Suprapubic skin (tissue), 4 donors: ENCODE data around the gene ATXN7. TPM values are rescaled to one million over a fixed set of nuclear protein-coding genes. Genes with fewer than 3 reads are reported as not detected.

Experiments
- DNase-seq, 2 donors: peaks; one replicate each; pipeline ENCODE4 v3.0.0-alpha.2; 2019; ENCODE audit warnings: low spot score in 2 of 2
- H3K27ac ChIP-seq: fragments of 200-600 bp; sonication (generic); one replicate; pipeline ENCODE4 v1.5.1; 2019
- H3K27me3 ChIP-seq: fragments of 200-600 bp; sonication (generic); one replicate; pipeline ENCODE4 v1.5.1; 2019
- H3K36me3 ChIP-seq: fragments of 200-600 bp; sonication (generic); one replicate; pipeline ENCODE4 v1.5.1; 2019
- H3K4me1 ChIP-seq: fragments of 200-600 bp; sonication (generic); one replicate; pipeline ENCODE4 v1.5.1; 2019
- H3K4me3 ChIP-seq: fragments of 200-600 bp; sonication (generic); one replicate; pipeline ENCODE4 v1.5.1; 2019; ENCODE audit warnings: mild to moderate bottlenecking
- H3K9me3 ChIP-seq: fragments of 200-600 bp; sonication (generic); one replicate; pipeline ENCODE4 v1.5.1; 2019
- EP300 ChIP-seq: sonication (generic); formaldehyde crosslinking; IDR thresholded peaks from one replicate; pipeline ENCODE4 v1.6.1; 2017; ENCODE audit warnings: antibody characterized with exemption
- POLR2A ChIP-seq, 2 donors: fragments of 450-650 bp; IDR thresholded peaks; one replicate each; pipeline ENCODE4 v1.6.1; 2017; ENCODE audit warnings: antibody characterized with exemption in 2 of 2, mild to moderate bottlenecking in 2 of 2, moderate library complexity in 2 of 2
- POLR2AphosphoS5 ChIP-seq, 3 donors: sonication (generic); formaldehyde crosslinking; IDR thresholded peaks; one replicate each; pipeline ENCODE4 v1.6.1; 2017; ENCODE audit warnings: antibody characterized with exemption in 3 of 3
- WGBS: methylation state at CpG from one replicate; pipeline ENCODE4 v1.1.5; 2018; 5-methylcytosine and 5-hydroxymethylcytosine counted together
- total RNA-seq, 4 donors: library from RNA; depleted of rRNA; stranded (reverse); fragments of >200 nt; gene quantifications; one replicate each; pipeline ENCODE4 v1.1.0, GENCODE V29; 2016
- TF ChIP-seq, protein P1 (sequence below), 2 donors: fragments of 200-600 bp in 1 of 2; fragments of 450-650 bp in 1 of 2; sonication (generic) in 1 of 2; IDR thresholded peaks; one replicate each; pipeline ENCODE4 v1.5.1; 2016 to 2019; ENCODE audit warnings: antibody characterized with exemption in 2 of 2, mild to moderate bottlenecking in 1 of 2, moderate library complexity in 1 of 2

Gene ATXN7
- total RNA-seq, 4 donors from 2014 or later: 22.9 to 101 (median 44.2) TPM

DNA sequence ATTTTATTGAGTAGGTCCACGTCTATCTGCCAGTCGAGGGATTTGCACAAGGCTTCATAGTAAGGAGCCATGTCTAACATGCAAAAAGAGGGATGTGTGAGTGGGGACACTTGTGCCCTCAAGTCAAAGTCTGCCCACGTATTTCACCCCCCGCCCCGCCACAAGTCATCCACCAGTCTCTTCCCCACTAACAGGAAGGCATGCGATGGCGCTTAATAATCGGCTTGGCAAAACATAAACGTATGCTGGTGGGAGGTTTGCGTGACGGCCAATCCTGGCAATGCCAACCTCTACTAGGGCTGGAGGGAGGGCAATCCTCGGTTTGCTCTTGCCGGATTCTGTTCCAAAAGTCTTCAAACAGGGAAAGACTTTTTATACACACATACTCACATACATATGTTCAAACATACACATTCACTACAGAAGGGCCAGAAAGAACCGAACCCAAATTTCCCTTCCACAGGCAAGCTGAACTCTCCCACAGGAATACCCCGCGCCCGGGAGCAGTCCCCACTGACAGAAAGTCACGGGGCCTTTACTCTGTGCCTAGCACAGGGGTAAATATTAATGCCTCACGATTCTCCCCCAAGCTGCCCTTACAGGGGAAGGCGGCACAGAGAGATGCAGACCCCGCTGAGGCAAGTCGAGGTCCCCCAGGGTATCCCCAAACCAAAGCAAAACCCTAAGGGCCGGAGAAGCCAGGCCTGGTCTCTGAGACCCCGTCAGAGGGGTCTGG, 159.0 kb downstream of the ATXN7 start:
- DNase-seq: no peak
- TF ChIP-seq POLR2AphosphoS5 (IDR thresholded peaks at IDR 0.05) (no peak), EP300 (no peak), POLR2A (IDR thresholded peaks at IDR 0.05) (no peak)
- TF ChIP-seq, protein P1, sequence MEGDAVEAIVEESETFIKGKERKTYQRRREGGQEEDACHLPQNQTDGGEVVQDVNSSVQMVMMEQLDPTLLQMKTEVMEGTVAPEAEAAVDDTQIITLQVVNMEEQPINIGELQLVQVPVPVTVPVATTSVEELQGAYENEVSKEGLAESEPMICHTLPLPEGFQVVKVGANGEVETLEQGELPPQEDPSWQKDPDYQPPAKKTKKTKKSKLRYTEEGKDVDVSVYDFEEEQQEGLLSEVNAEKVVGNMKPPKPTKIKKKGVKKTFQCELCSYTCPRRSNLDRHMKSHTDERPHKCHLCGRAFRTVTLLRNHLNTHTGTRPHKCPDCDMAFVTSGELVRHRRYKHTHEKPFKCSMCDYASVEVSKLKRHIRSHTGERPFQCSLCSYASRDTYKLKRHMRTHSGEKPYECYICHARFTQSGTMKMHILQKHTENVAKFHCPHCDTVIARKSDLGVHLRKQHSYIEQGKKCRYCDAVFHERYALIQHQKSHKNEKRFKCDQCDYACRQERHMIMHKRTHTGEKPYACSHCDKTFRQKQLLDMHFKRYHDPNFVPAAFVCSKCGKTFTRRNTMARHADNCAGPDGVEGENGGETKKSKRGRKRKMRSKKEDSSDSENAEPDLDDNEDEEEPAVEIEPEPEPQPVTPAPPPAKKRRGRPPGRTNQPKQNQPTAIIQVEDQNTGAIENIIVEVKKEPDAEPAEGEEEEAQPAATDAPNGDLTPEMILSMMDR (IDR thresholded peaks at IDR 0.05): no peak
- H3K9me3 ChIP-seq: no peaks in the 10 kb centered on the region
- 11% methylated on average over 21 of the region's 24 CpGs for WGBS
- peaks cover 4% of the 10 kb centered on the region for H3K27me3 ChIP-seq
- peak overlapping the region; percentile 85 for H3K27ac ChIP-seq
- peaks cover 29% of the 10 kb centered on the region for H3K4me1 ChIP-seq
- H3K36me3 ChIP-seq: peaks cover 23% of the 10 kb centered on the region
- peak overlapping the region; percentile 83 for H3K4me3 ChIP-seq

DNA sequence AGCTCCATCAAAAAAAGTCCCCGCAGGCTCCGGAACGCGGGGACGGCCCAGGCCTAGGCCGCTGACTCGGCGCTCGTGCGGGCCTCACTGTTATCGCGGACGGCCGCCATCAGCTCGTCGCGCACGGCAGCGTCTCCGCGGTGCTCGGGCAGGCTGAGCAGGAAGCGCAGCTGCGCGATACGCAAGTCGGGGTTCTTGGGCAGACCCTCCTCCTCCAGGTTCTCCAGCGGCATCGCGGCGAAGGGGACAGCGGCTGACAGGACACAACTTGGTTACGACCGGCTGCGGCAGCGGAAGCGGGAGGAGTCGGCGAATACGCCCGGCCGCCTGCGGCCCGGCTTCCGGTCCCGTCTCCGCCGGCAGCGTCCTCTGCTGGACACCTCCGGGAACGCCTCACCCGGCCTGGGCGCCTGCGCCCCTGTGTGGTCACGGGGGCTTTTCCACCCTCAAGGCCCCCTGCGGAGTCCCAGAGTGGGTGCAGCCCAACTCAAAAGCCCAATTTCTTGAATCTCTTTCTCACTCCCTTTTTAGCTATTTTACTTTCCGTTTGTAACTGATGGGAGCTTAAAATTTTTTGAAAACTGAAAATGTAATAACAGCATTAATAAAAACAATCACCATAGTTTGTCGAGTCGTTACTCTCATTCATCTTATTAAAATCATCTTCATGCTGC, 159.7 kb downstream of the ATXN7 start, which contains the start of gene PSMD6:
Gene PSMD6 (minus strand): TSS at position 308 of the 674 bp plus-strand sequence. CDS start 75 bp downstream, at position 233.
- Histone ChIP-seq H3K4me1 (peaks cover 29% of the 10 kb centered on the region), H3K9me3 (no peaks in the 10 kb centered on the region), H3K36me3 (peaks cover 17% of the 10 kb centered on the region), H3K4me3 (peak within 1 kb of the TSS; percentile 83), H3K27ac (peak within 1 kb of the TSS; percentile 85), H3K27me3 (peaks cover 4% of the 10 kb centered on the region)
- 5% methylated on average over 18 of the region's 59 CpGs for WGBS
- peak in 2 of 3 donors; percentile 54 to 77 for TF ChIP-seq POLR2AphosphoS5 (IDR thresholded peaks at IDR 0.05)
- TF ChIP-seq POLR2A (IDR thresholded peaks at IDR 0.05): peak in 1 of 2 donors; percentile 50
- TF ChIP-seq EP300: no peak
- TF ChIP-seq, protein P1 (IDR thresholded peaks at IDR 0.05): peak; percentile 98 to 99
- peak; percentile 92 to 93 for DNase-seq

DNA sequence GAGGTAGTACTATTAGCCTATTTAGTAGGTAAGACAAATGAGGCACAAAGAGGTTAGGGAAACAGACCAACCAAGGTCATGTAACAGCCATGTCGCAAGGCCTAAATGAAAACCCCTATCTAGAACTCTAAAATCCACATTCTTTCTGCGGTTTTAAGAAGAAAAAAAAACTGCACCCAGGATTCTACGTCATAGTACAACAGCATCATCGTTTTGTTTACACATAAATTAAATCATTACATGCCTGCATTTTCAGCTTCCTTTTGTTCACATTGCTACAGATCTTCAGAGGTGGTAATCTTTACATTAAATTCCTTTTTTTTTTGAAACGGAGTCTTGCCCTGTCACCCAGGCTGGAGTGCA, 160.2 kb downstream of the ATXN7 start:
- H3K9me3 ChIP-seq: no peaks in the 10 kb centered on the region
- peaks cover 29% of the 10 kb centered on the region for H3K4me1 ChIP-seq
- DNase-seq: no peak
- WGBS: 69% methylated on average over 5 of the region's 5 CpGs
- peaks cover 12% of the 10 kb centered on the region for H3K36me3 ChIP-seq
- H3K27ac ChIP-seq: no peak overlapping the region
- peak overlapping the region; percentile 83 for H3K4me3 ChIP-seq
- H3K27me3 ChIP-seq: peaks cover 4% of the 10 kb centered on the region
- TF ChIP-seq POLR2A (IDR thresholded peaks at IDR 0.05): no peak
- TF ChIP-seq POLR2AphosphoS5 (IDR thresholded peaks at IDR 0.05): no peak
- TF ChIP-seq, protein P1 (IDR thresholded peaks at IDR 0.05): no peak
- TF ChIP-seq EP300: no peak

DNA sequence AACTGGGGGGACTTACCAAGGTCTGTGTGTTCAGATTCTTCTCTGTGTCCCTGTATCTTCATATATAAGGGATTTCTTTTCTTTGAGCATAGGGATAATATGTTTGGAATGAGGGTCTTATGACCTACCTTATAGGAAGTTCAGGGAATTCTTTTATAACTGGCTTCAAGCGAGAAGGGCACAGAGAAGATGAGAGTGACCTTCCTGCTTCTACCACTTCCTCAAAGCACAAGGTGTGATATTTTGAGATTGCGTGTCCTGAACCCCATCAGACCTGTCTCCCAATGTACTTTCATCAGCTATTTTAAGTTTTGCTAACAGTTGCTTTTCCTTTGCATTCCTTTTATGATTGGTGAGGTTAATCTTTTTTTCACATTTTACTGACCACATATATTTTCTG, 162.7 kb downstream of the ATXN7 start:
- Histone ChIP-seq H3K27me3 (peaks cover 4% of the 10 kb centered on the region), H3K36me3 (no peaks in the 10 kb centered on the region)
- WGBS: 94% methylated on average over 2 of the region's 2 CpGs

More for the DNA sequence above, 162.7 kb downstream of the ATXN7 start:
- Histone ChIP-seq H3K9me3 (no peaks in the 10 kb centered on the region), H3K4me1 (peaks cover 29% of the 10 kb centered on the region), H3K27ac (no peak overlapping the region), H3K4me3 (no peak overlapping the region)
- no peak for DNase-seq
- TF ChIP-seq POLR2A (IDR thresholded peaks at IDR 0.05): no peak
- TF ChIP-seq POLR2AphosphoS5 (IDR thresholded peaks at IDR 0.05): no peak
- TF ChIP-seq, protein P1 (IDR thresholded peaks at IDR 0.05): no peak
- no peak for TF ChIP-seq EP300
